Mammary epithelial cell (primary cell): Measurements from ENCODE around the gene GAS2L1.

Experiments
- CTCF ChIP-seq, 2 donors: IDR thresholded peaks in 1 of 2; conservative IDR thresholded peaks in 1 of 2; 2 replicates each; pipeline ENCODE4 v1.5.1; 2011 to 2012; ENCODE audit warnings: inconsistent platforms in 2 of 2, low read length in 2 of 2, mild to moderate bottlenecking in 2 of 2, control low read depth in 1 of 2, low read depth in 1 of 2; ENCODE audit not compliant: insufficient read depth in 1 of 2; ENCODE audit errors: extremely low read depth in 1 of 2
- EZH2 ChIP-seq: IDR thresholded peaks from 2 replicates; pipeline ENCODE4 v1.6.1; 2012; ENCODE audit warnings: low read length, inconsistent platforms, borderline replicate concordance

DNA sequence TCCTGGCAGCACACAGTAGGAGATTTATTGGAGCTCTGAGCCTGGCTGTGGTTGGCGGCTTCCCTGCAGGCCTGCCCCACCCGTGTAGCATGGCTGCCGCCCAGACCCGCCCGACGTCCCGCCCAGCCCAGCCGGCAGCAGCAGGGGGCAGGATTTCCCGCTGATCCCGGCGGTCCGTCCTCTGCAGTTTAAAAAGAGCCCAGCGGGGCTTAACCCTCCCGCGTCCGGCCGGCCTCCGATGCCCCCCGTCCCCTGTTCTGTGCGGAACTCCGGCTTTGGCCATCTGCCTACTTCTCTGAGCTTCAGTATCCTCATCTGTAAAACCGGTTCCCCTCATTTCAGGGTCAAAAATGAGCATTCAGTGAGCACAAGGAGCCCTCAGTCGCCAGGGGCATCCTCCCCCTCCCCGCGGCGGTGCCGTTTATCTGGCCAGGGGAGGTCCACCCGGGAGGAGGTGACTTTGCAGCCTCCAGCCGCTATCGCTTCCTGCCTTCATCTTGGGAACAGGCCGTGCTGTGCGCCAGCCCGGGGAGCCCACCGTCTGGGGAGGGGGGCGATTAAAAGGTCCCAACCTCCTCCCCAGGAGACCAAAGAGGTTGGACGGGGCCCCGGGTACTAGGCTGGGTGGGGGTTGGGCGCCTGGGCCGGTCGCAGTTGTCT lies at the start of gene GAS2L1:
- TF ChIP-seq CTCF (conservative IDR thresholded peaks at IDR 0.05 in 1 of 2, IDR thresholded peaks at IDR 0.05 in 1 of 2; ENCODE audit: extremely low read depth in 1 of 2, insufficient read depth in 1 of 2, low read depth in 1 of 2, low read length in 2 of 2), result peak; percentile 31 to 67
- no peak for TF ChIP-seq EZH2
